ENCODE results near the gene HNRNPK.
A peak's percentile ranks its signal among the peaks of the same experiment; 100 is the strongest.

Gene HNRNPK

DNA sequence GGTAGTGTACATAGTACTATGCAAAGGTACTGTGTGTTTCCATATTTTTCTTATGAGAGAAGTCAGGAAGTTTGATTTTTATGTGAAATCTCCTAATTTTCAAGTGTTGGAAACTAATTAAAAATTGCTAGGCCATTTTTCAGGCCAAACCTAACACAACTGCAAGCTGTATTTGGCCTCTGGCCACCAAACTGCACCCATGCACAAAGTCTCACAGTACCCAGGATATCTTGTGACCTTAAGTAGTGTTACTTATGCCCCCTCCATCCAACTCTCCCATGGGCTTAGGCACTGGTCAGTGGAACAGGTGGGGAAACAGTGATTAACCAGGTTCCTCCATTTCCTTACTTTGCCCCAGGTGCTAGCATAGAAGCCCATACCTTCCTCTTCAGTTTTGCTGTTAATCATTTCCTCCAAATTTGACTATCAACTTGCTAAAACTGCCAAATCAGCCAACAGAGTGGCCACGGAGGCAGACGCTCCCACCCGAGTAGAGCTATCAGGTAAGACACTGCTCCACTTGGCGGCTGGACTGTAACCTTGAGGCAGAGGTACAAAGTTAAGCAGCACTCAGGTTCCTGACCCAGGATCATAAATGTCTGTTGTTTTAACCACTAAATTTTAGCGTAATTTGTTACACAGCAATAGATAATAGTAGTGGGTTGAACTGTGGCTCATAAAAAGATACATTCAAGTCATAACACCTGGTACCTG is 39.3 kb downstream of the HNRNPK start:
- TF ChIP-seq EP300 (IDR thresholded peaks at IDR 0.05; ENCODE audit: borderline replicate concordance): no peak
- TF ChIP-seq, protein P1, sequence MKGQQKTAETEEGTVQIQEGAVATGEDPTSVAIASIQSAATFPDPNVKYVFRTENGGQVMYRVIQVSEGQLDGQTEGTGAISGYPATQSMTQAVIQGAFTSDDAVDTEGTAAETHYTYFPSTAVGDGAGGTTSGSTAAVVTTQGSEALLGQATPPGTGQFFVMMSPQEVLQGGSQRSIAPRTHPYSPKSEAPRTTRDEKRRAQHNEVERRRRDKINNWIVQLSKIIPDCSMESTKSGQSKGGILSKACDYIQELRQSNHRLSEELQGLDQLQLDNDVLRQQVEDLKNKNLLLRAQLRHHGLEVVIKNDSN (IDR thresholded peaks at IDR 0.05): no peak
- TF ChIP-seq TCF12 (IDR thresholded peaks at IDR 0.05; ENCODE audit: low read depth): no peak
- TF ChIP-seq, protein P2, sequence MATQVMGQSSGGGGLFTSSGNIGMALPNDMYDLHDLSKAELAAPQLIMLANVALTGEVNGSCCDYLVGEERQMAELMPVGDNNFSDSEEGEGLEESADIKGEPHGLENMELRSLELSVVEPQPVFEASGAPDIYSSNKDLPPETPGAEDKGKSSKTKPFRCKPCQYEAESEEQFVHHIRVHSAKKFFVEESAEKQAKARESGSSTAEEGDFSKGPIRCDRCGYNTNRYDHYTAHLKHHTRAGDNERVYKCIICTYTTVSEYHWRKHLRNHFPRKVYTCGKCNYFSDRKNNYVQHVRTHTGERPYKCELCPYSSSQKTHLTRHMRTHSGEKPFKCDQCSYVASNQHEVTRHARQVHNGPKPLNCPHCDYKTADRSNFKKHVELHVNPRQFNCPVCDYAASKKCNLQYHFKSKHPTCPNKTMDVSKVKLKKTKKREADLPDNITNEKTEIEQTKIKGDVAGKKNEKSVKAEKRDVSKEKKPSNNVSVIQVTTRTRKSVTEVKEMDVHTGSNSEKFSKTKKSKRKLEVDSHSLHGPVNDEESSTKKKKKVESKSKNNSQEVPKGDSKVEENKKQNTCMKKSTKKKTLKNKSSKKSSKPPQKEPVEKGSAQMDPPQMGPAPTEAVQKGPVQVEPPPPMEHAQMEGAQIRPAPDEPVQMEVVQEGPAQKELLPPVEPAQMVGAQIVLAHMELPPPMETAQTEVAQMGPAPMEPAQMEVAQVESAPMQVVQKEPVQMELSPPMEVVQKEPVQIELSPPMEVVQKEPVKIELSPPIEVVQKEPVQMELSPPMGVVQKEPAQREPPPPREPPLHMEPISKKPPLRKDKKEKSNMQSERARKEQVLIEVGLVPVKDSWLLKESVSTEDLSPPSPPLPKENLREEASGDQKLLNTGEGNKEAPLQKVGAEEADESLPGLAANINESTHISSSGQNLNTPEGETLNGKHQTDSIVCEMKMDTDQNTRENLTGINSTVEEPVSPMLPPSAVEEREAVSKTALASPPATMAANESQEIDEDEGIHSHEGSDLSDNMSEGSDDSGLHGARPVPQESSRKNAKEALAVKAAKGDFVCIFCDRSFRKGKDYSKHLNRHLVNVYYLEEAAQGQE (IDR thresholded peaks at IDR 0.05; ENCODE audit: low read depth): no peak
- no peak for TF ChIP-seq RAD21 (IDR thresholded peaks at IDR 0.05; ENCODE audit: low read depth)
- no peak for TF ChIP-seq ZBTB7A (IDR thresholded peaks at IDR 0.05; ENCODE audit: low read depth)

DNA sequence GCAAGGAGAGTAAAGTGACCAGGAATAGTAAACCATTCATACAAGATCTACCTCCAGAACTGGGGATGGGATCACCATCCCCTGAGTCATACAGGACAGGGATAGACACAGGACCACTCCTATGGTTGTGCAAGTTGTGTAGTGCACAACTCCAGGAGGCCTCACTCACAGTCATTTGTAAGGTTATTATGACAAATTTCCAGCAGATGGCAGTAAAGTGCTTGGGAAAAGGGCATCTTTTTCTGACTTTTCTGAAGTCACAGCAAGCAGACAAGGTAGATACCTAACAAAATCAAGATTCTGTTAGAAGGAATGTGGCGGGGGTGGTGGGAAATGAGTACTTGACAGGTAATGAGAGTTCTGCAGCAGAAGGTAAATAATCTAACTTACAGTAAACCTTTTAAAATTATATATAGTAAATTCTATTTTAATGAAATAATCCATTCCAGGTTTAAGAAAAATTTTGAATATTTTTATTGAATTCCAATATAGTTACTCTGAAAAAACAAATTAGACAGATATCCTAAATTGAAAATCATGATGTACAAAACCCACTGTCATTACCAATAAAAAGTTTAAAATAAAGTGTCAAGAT is 42.1 kb downstream of the HNRNPK start:
- TF ChIP-seq RAD21 (IDR thresholded peaks at IDR 0.05; ENCODE audit: low read depth) (peak; percentile 84), CREB1 (IDR thresholded peaks at IDR 0.05; ENCODE audit: low read depth) (no peak)

DNA sequence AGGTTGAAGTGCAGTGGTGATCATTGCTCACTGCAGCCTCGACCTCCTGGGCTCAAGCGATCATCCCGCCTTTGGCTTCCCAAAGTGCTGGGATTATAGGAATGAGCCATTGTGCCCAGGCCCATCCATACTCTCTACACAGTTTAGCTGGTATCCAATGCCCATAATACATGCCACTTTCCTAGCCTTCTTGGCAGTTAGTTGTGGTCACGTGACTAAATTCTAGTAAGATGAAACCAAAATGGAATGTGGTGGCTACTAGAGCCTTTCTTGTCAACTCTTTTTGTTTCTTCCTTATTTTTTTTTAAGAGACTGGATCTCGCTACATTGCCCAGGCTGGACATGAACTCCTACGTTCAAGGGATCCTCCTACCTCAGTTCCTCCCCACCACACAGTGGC is 43.5 kb downstream of the HNRNPK start:
- TF ChIP-seq, protein P1 (IDR thresholded peaks at IDR 0.05): peak; percentile 88
- no peak for TF ChIP-seq FOXM1 (IDR thresholded peaks at IDR 0.05; ENCODE audit: borderline replicate concordance, low read depth)
- TF ChIP-seq, protein P3, sequence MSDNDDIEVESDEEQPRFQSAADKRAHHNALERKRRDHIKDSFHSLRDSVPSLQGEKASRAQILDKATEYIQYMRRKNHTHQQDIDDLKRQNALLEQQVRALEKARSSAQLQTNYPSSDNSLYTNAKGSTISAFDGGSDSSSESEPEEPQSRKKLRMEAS (IDR thresholded peaks at IDR 0.05): no peak
- no peak for TF ChIP-seq EP300 (IDR thresholded peaks at IDR 0.05; ENCODE audit: borderline replicate concordance)

DNA sequence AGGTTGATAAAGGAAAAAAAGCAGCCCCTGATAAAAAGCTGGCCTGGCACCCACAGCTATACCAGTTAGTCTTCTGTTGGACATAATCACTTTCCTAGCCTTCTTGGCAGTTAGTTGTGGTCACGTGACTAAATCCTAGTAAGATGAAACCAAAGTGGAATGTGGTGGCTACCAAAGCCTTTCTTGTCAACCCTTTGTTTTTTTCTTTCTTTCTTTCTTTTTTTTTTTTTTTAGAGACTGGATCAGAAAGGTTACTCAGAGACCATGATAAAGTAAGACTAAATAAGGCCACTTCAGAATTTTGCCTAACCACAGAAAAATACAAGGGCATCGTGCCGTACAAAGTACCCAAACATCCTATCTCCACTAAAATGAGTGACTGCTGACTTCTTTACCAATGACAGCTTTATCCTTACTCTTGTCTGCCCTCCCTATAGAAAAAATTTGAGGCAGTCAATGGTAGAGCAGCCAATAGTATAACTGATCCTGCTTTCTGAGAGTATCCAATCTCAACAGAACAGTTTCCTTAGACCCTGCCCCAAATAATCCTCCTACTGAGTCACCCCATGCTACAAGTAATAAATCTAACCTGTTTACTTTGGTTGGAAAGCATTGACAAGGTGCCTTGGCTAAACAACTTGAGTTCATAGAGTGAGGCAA is 44.6 kb downstream of the HNRNPK start:
- TF ChIP-seq EGR1 (IDR thresholded peaks at IDR 0.05) (no peak), NFIC (IDR thresholded peaks at IDR 0.05) (peak; percentile 53; the same call in 1 of the 2 replicates), TEAD4 (IDR thresholded peaks at IDR 0.05) (peak; percentile 72)
- TF ChIP-seq, protein P1 (IDR thresholded peaks at IDR 0.05): peak; percentile 91

DNA sequence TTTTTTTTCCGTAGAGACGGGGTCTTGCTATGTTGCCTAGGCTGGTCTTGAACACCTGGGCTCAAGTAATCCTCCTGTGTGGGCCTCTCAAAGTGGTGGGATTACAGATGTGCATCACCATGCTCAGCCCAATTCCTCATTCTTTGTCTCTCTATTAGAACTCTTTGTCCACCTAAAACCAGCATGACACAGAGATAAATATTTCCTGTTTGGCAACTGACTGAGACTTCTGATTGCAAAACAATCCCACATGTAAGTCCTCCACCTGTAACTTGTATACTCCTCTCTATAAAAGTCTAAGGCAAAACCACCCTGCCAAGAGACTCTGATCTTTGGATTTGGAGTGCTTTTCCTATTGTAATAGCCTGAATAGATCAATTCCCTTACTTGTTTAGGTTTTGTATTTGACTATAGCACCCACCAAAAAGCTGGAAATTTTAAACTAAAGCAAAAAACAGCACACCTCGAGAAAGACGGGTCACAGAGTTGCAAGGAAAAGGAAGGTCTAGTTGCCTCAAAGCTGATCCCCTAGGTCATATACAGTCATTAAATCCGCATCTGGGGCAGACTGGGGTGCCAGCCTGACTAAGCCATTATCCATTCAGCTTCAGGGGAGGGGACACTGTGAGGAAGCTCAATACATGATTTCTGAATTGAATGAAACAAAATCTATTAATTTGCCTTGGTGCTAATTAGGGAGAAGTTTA is 45.3 kb downstream of the HNRNPK start:
- peak; percentile 51 for TF ChIP-seq TCF12 (IDR thresholded peaks at IDR 0.05; ENCODE audit: low read depth)
- no peak for TF ChIP-seq CREB1 (IDR thresholded peaks at IDR 0.05; ENCODE audit: low read depth)
- TF ChIP-seq NFIC (IDR thresholded peaks at IDR 0.05): peak; percentile 64
- TF ChIP-seq, protein P3 (IDR thresholded peaks at IDR 0.05): peak; percentile 57
- TF ChIP-seq ZBTB7A (IDR thresholded peaks at IDR 0.05; ENCODE audit: low read depth): no peak
- TF ChIP-seq, protein P2 (IDR thresholded peaks at IDR 0.05; ENCODE audit: low read depth): no peak
- no peak for TF ChIP-seq EP300 (IDR thresholded peaks at IDR 0.05; ENCODE audit: borderline replicate concordance)
- no peak for TF ChIP-seq RAD21 (IDR thresholded peaks at IDR 0.05; ENCODE audit: low read depth)
- TF ChIP-seq, protein P1 (IDR thresholded peaks at IDR 0.05): 0 out of 2 replicates have a peak, but pooled peaks have one; percentile 3
- no peak for TF ChIP-seq FOXM1 (IDR thresholded peaks at IDR 0.05; ENCODE audit: borderline replicate concordance, low read depth)
- TF ChIP-seq YY1 (IDR thresholded peaks at IDR 0.05; ENCODE audit: low read depth): no peak
- no peak for TF ChIP-seq TEAD4 (IDR thresholded peaks at IDR 0.05)
- no peak for TF ChIP-seq EGR1 (IDR thresholded peaks at IDR 0.05)
- peak; percentile 93 for TF ChIP-seq CEBPB (IDR thresholded peaks at IDR 0.05)
- TF ChIP-seq TAF1 (IDR thresholded peaks at IDR 0.05; ENCODE audit: low read depth): no peak
